Transverse colon (tissue), 4 donors: ENCODE measurements around the gene HPD. TPM values are rescaled to one million over a fixed set of nuclear protein-coding genes. Genes with fewer than 3 reads are reported as not detected.
"Not testable (repeated sequence)": the region's sequence is repeated elsewhere in the genome, so short reads cannot be mapped to it uniquely, and the experiment has no call there.

Source experiments
- DNase-seq: peaks from one replicate; pipeline ENCODE4 v3.0.0-alpha.2; 2019
- H3K27ac ChIP-seq, 4 donors: fragments of 200-600 bp; sonication (generic); 2 replicates each; pipeline ENCODE4 v1.5.1; 2016 to 2018; ENCODE audit warnings: inconsistent platforms in 4 of 4
- H3K27me3 ChIP-seq: fragments of 200-600 bp; sonication (generic); 2 replicates; pipeline ENCODE4 v1.5.1; 2017; ENCODE audit warnings: inconsistent platforms
- H3K36me3 ChIP-seq, 4 donors: fragments of 200-600 bp; sonication (generic); 2 replicates each; pipeline ENCODE4 v1.5.1; 2017 to 2019; ENCODE audit warnings: inconsistent platforms in 4 of 4
- H3K4me1 ChIP-seq, 4 donors: fragments of 200-600 bp; sonication (generic); 2 replicates each; pipeline ENCODE4 v1.5.1; 2017 to 2020; ENCODE audit warnings: inconsistent platforms in 4 of 4
- H3K4me3 ChIP-seq, 4 donors: fragments of 200-600 bp; sonication (generic); 1 replicate in 1 of 4; 2 replicates in 3 of 4; pipeline versions ENCODE4 v1.5.1 to v1.6.1; 2017 to 2019; ENCODE audit warnings: inconsistent platforms in 4 of 4
- H3K9me3 ChIP-seq, 2 donors: fragments of 200-600 bp; sonication (generic); 2 replicates each; pipeline ENCODE4 v1.5.1; 2017 to 2019; ENCODE audit warnings: inconsistent platforms in 2 of 2
- CTCF ChIP-seq, 5 experiments: fragments of 200-600 bp in 3 of 5; fragments of 450-650 bp in 2 of 5; sonication (generic) in 3 of 5; IDR thresholded peaks; 1 replicate in 2 of 5; 2 replicates in 3 of 5; pipeline ENCODE4 v1.5.1; 2016 to 2017; ENCODE audit warnings: antibody characterized with exemption in 5 of 5, inconsistent platforms in 3 of 5, mild to moderate bottlenecking in 2 of 5, moderate library complexity in 1 of 5
- EP300 ChIP-seq: sonication (generic); formaldehyde crosslinking; IDR thresholded peaks from one replicate; pipeline ENCODE4 v1.6.1; 2017; ENCODE audit warnings: antibody characterized with exemption, low read depth
- POLR2A ChIP-seq: fragments of 450-650 bp; IDR thresholded peaks from one replicate; pipeline ENCODE4 v1.6.1; 2016; ENCODE audit warnings: antibody characterized with exemption, mild to moderate bottlenecking, moderate library complexity
- POLR2AphosphoS5 ChIP-seq, 3 donors: sonication (generic); formaldehyde crosslinking; IDR thresholded peaks; one replicate each; pipeline ENCODE4 v1.6.1; 2016; ENCODE audit warnings: antibody characterized with exemption in 3 of 3
- WGBS, 2 donors: methylation state at CpG; one replicate each; pipeline ENCODE4 v1.1.5; 2018; ENCODE audit warnings: low coverage in 1 of 2; 5-methylcytosine and 5-hydroxymethylcytosine counted together
- in situ Hi-C, 4 donors: fragments of 200-750 bp; cut with MboI; loops; one replicate each; pipeline versions ENCODE4 v1.15.0 to v1.15.1; 2017; ENCODE audit warnings: low sequenced_read_pairs in 3 of 4, low pct_ligation_motif_present in 1 of 4, low pct_unique_long_range_greater_than_20kb in 1 of 4
- intact Hi-C: fragments of 100-400 bp; cut with DNase I; formaldehyde crosslinking; loops from one replicate; pipeline ENCODE4 v1.15.1; 2023; ENCODE audit warnings: low total_unique reads
- total RNA-seq, 4 donors: library from RNA; depleted of rRNA; stranded (reverse); fragments of >200 nt; gene quantifications; one replicate each; pipeline ENCODE4 v1.1.0, GENCODE V29; 2016

HPD gene
- total RNA-seq, 4 donors from 2014 or later, result 0.41 TPM; not detected in 3

- Histone ChIP-seq H3K4me3 (no peak overlapping the region), H3K27me3 (no peaks in the 10 kb centered on the region), H3K4me1 (peaks cover 9 to 20% (median 15%) of the 10 kb centered on the region in 4 donors), H3K27ac (peak overlapping the region in 2 of 4 donors; percentile 21 to 41), H3K9me3 (no peaks in the 10 kb centered on the region), H3K36me3 (no peaks in the 10 kb centered on the region)
- TF ChIP-seq CTCF (IDR thresholded peaks at IDR 0.05) (no peak), POLR2A (no peak), EP300 (no peak), POLR2AphosphoS5 (IDR thresholded peaks at IDR 0.05) (no peak)
- in situ Hi-C loops (no loop called here), intact Hi-C loops (no loop called here)
- WGBS, 2 donors, result 36 to 59% methylated on average over 7 to 11 of the region's 11 CpGs
- no peak for DNase-seq
Observed at GRCh38 chr12:121861636-121862254, 3.1 kb upstream of the HPD start.

GRCh38 chr12:121860699-121861098 is 2.0 kb upstream of the HPD start:
- in situ Hi-C loops, intact Hi-C loops: not testable (repeated sequence)

GRCh38 chr12:121860257-121860656 is 1.6 kb upstream of the HPD start:
- Histone ChIP-seq H3K27me3 (no peaks in the 10 kb centered on the region), H3K27ac (peak overlapping the region; percentile 72 to 91 (median 86)), H3K9me3 (no peaks in the 10 kb centered on the region), H3K4me3 (no peak overlapping the region), H3K4me1 (peaks cover 9 to 20% (median 15%) of the 10 kb centered on the region in 4 donors), H3K36me3 (no peaks in the 10 kb centered on the region)
- no peak for DNase-seq
- in situ Hi-C loops, result no loop called here
- intact Hi-C loops, result no loop called here
- 100% methylated on average over 1 of the region's 1 CpG; no CpG with 5 or more reads in 1 of the 2 donors for WGBS, 2 donors
- TF ChIP-seq POLR2A, result no peak
- no peak for TF ChIP-seq POLR2AphosphoS5 (IDR thresholded peaks at IDR 0.05)
- TF ChIP-seq CTCF (IDR thresholded peaks at IDR 0.05), result no peak
- TF ChIP-seq EP300, result no peak

More at GRCh38 chr12:121860699-121861098, 2.0 kb upstream of the HPD start:
- H3K9me3 ChIP-seq, H3K27ac ChIP-seq, DNase-seq, H3K27me3 ChIP-seq, H3K4me3 ChIP-seq, H3K36me3 ChIP-seq: not testable (repeated sequence)
- 89% methylated on average over 4 of the region's 4 CpGs; no CpG with 5 or more reads in 1 of the 2 donors for WGBS, 2 donors
- peaks cover 9 to 20% (median 15%) of the 10 kb centered on the region in 4 donors for H3K4me1 ChIP-seq

GRCh38 chr12:121858318-121858661 is 369 bp downstream of the HPD start:
- Histone ChIP-seq H3K4me1 (peaks cover 9 to 20% (median 15%) of the 10 kb centered on the region in 4 donors), H3K27ac (peak overlapping the region; percentile 72 to 91 (median 86)), H3K36me3 (no peaks in the 10 kb centered on the region), H3K9me3 (no peaks in the 10 kb centered on the region), H3K4me3 (no peak overlapping the region), H3K27me3 (no peaks in the 10 kb centered on the region)
- in situ Hi-C loops, result no loop called here
- 81 to 93% methylated on average over 5 to 10 of the region's 10 CpGs for WGBS, 2 donors
- intact Hi-C loops, result no loop called here
- TF ChIP-seq EP300, result no peak
- no peak for TF ChIP-seq POLR2AphosphoS5 (IDR thresholded peaks at IDR 0.05)
- TF ChIP-seq CTCF (IDR thresholded peaks at IDR 0.05), result no peak
- no peak for TF ChIP-seq POLR2A
- DNase-seq, result no peak
